ENCODE results near the gene L3MBTL2.

The L3MBTL2 gene

GRCh38 chr22:41280854-41281253 is 75.7 kb downstream of the L3MBTL2 start:
- no peak for DNase-seq

All from activated CD4-positive, CD25-positive, alpha-beta regulatory T cell (primary cell).